NCI-H2196 treated with DMSO at 0.1 percent for 48 hours (cell line): ENCODE measurements around the gene CSTF1.

Experiments
- DNase-seq: peaks from one replicate; lab custom pipeline; 2025; ENCODE audit not compliant: unreplicated experiment; lab: John Stamatoyannopoulos, UW

CSTF1 gene

GRCh38 chr20:56392132-56392880 is at the start of gene CSTF1, which contains the start of gene AURKA:
Gene CSTF1, plus strand, starts transcription at chr20:56392645. Its CDS starts 2,908 bp downstream, at chr20:56395553.
Gene AURKA, minus strand, starts transcription at chr20:56392215. Its CDS starts 4,018 bp downstream, at chr20:56388197.
- DNase-seq, result peak; percentile 100

GRCh38 chr20:56342783-56343182 is 49.7 kb upstream of the CSTF1 start:
- DNase-seq, result no peak

GRCh38 chr20:56343861-56344381 is 48.5 kb upstream of the CSTF1 start:
- no peak for DNase-seq

GRCh38 chr20:56345911-56346310 is 46.5 kb upstream of the CSTF1 start:
- DNase-seq, result no peak

- DNase-seq, result no peak
Measured at GRCh38 chr20:56347628-56348304, 44.7 kb upstream of the CSTF1 start.

- DNase-seq, result no peak
Measured at GRCh38 chr20:56348305-56348693, 44.1 kb upstream of the CSTF1 start.

GRCh38 chr20:56348746-56349145 is 43.7 kb upstream of the CSTF1 start:
- DNase-seq, result no peak

- no peak for DNase-seq
Measured at GRCh38 chr20:56350842-56351241, 41.6 kb upstream of the CSTF1 start.

GRCh38 chr20:56352345-56353055 is 39.9 kb upstream of the CSTF1 start:
- DNase-seq, result no peak

GRCh38 chr20:56353356-56353755 is 39.1 kb upstream of the CSTF1 start:
- no peak for DNase-seq

GRCh38 chr20:56358070-56358469 is 34.4 kb upstream of the CSTF1 start:
- DNase-seq, result no peak

GRCh38 chr20:56358600-56359211 is 33.7 kb upstream of the CSTF1 start, which contains the start of gene FAM210B:
Gene FAM210B, plus strand, starts transcription at chr20:56358974. Its CDS starts 32 bp downstream, at chr20:56359006.
- DNase-seq, result peak; percentile 72

- peak; percentile 47 for DNase-seq
Measured at GRCh38 chr20:56359212-56360132, 33.0 kb upstream of the CSTF1 start.

- DNase-seq, result no peak
Measured at GRCh38 chr20:56360133-56360907, 32.1 kb upstream of the CSTF1 start.

GRCh38 chr20:56360908-56361205 is 31.6 kb upstream of the CSTF1 start:
- DNase-seq, result no peak

GRCh38 chr20:56361900-56362299 is 30.5 kb upstream of the CSTF1 start:
- DNase-seq, result no peak

- no peak for DNase-seq
Measured at GRCh38 chr20:56362833-56363413, 29.5 kb upstream of the CSTF1 start.

GRCh38 chr20:56363491-56363890 is 29.0 kb upstream of the CSTF1 start:
- DNase-seq, result no peak
